Measurements from ENCODE around the gene PKP1.

The PKP1 gene

GRCh38 chr1:201272799-201273198, 10.5 kb upstream of the PKP1 start:
- no peak overlapping the region for H3K27ac ChIP-seq
- TF ChIP-seq ZFX (IDR thresholded peaks at IDR 0.05; ENCODE audit: borderline replicate concordance) (no peak), CTCF (IDR thresholded peaks at IDR 0.05) (no peak)

GRCh38 chr1:201274616-201275252, 8.6 kb upstream of the PKP1 start:
- TF ChIP-seq ZFX (IDR thresholded peaks at IDR 0.05; ENCODE audit: borderline replicate concordance) = no peak
- no peak overlapping the region for H3K27ac ChIP-seq

GRCh38 chr1:201275253-201275666, 8.0 kb upstream of the PKP1 start:
- TF ChIP-seq ZFX (IDR thresholded peaks at IDR 0.05; ENCODE audit: borderline replicate concordance) (no peak), CTCF (IDR thresholded peaks at IDR 0.05) (no peak)
- H3K27ac ChIP-seq = no peak overlapping the region

GRCh38 chr1:201276891-201277290, 6.4 kb upstream of the PKP1 start:
- H3K27ac ChIP-seq = no peak overlapping the region
- TF ChIP-seq CTCF (IDR thresholded peaks at IDR 0.05) (no peak), ZFX (IDR thresholded peaks at IDR 0.05; ENCODE audit: borderline replicate concordance) (no peak)

GRCh38 chr1:201277441-201277840, 5.9 kb upstream of the PKP1 start:
- no peak for TF ChIP-seq CTCF (IDR thresholded peaks at IDR 0.05)
- no peak for TF ChIP-seq ZFX (IDR thresholded peaks at IDR 0.05; ENCODE audit: borderline replicate concordance)
- no peak overlapping the region for H3K27ac ChIP-seq

- no peak for TF ChIP-seq CTCF (IDR thresholded peaks at IDR 0.05)
- TF ChIP-seq ZFX (IDR thresholded peaks at IDR 0.05; ENCODE audit: borderline replicate concordance) = no peak
- H3K27ac ChIP-seq = no peak overlapping the region
These were observed 4.0 kb upstream of the PKP1 start for GRCh38 chr1:201279313-201279712.

- H3K27ac ChIP-seq = no peak overlapping the region
- TF ChIP-seq CTCF (IDR thresholded peaks at IDR 0.05) = no peak
- no peak for TF ChIP-seq ZFX (IDR thresholded peaks at IDR 0.05; ENCODE audit: borderline replicate concordance)
These were observed 2.4 kb upstream of the PKP1 start for GRCh38 chr1:201280884-201281283.

- TF ChIP-seq ZFX (IDR thresholded peaks at IDR 0.05; ENCODE audit: borderline replicate concordance) (no peak), CTCF (IDR thresholded peaks at IDR 0.05) (no peak)
- H3K27ac ChIP-seq = peak overlapping the region; percentile 49
These were observed 1.7 kb upstream of the PKP1 start for GRCh38 chr1:201281573-201281972.

Measured in 22Rv1 (cell line).